GM12875 (cell line): ENCODE data around the gene ZNF567.
"Not testable (repeated sequence)": the region's sequence is repeated elsewhere in the genome, so short reads cannot be mapped to it uniquely, and the experiment has no call there.

Source experiments
- H3K4me3 ChIP-seq: one replicate; pipeline ENCODE4 v1.5.1; 2011; ENCODE audit warnings: low read depth, low read length, control low read depth
- CTCF ChIP-seq: IDR thresholded peaks from 2 replicates; pipeline ENCODE4 v1.5.1; 2011; ENCODE audit warnings: low read depth, mild to moderate bottlenecking, control low read depth, inconsistent platforms, low read length, moderate library complexity, borderline replicate concordance; ENCODE audit not compliant: insufficient read depth

The ZNF567 gene

GRCh38 chr19:36719687-36720556 lies 32.5 kb downstream of the ZNF567 start:
- TF ChIP-seq CTCF = no peak
- no peak overlapping the region for H3K4me3 ChIP-seq

GRCh38 chr19:36736166-36736565 lies 48.8 kb downstream of the ZNF567 start:
- not testable (repeated sequence) for H3K4me3 ChIP-seq

DNA sequence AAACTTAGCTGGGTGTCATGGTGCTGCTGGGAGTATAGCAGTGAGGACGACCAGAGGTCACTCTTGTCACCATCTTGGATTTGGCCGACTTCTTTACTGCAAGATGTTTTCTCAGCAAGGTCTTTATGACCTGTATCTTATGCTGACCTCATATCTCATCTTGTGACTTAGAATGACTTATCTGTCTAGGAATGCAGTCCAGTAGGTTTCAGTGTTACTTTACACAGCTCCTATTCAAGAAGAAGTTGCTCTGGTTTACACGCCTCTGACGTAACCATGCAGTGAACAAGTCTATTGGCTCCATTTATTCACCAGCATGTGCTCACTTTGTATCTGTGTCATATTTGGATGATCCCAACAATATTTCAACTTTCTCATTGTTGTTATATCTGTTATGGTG lies 58.5 kb downstream of the ZNF567 start:
- no peak overlapping the region for H3K4me3 ChIP-seq
- TF ChIP-seq CTCF = no peak

GRCh38 chr19:36747750-36748149 lies 60.3 kb downstream of the ZNF567 start:
- H3K4me3 ChIP-seq = no peak overlapping the region

GRCh38 chr19:36748431-36749275 lies 61.2 kb downstream of the ZNF567 start:
- H3K4me3 ChIP-seq = no peak overlapping the region
- no peak for TF ChIP-seq CTCF

More at GRCh38 chr19:36747750-36748149, 60.3 kb downstream of the ZNF567 start:
- no peak for TF ChIP-seq CTCF

GRCh38 chr19:36749613-36750012 lies 62.2 kb downstream of the ZNF567 start:
- H3K4me3 ChIP-seq = not testable (repeated sequence)

DNA sequence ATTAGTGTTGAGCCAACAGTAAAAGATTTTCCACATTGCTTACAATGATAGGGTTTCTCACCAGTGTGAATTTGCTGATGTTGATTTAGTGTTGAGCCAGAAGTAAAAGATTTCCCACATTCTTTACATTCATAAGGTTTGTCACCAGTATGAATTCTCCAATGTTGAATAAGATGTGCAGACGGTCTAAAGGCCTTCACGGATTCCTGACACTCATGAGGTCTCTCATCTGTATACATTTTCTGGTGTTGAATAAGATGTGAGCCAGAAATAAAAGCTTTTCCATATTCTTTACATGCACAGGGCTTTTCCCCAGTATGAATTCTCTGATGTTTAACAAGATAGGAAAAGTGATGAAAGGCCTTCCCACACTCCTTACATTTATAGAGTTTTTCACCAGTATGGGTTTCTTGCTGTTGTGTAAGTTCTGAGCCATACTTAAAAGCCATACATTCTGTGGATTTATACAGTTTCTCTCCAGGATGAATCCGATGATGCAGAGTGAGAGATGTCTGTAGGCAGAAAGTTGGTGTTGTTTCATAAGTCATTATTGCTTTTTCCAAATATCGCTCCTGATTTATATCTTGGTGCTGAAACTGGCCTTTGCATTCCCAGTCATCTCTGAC lies 62.8 kb downstream of the ZNF567 start:
- no peak for TF ChIP-seq CTCF
- H3K4me3 ChIP-seq = no peak overlapping the region
